ENCODE results near the gene LRP10.
"Not testable (repeated sequence)": the region's sequence is repeated elsewhere in the genome, so short reads cannot be mapped to it uniquely, and the experiment has no call there.

The LRP10 gene

GRCh38 chr14:22843123-22843925 is 28.2 kb upstream of the LRP10 start:
- DNase-seq, result no peak

GRCh38 chr14:22844221-22845102 is 27.1 kb upstream of the LRP10 start:
- no peak for DNase-seq

- no peak for DNase-seq
Measured at GRCh38 chr14:22845103-22845394, 26.5 kb upstream of the LRP10 start.

DNA sequence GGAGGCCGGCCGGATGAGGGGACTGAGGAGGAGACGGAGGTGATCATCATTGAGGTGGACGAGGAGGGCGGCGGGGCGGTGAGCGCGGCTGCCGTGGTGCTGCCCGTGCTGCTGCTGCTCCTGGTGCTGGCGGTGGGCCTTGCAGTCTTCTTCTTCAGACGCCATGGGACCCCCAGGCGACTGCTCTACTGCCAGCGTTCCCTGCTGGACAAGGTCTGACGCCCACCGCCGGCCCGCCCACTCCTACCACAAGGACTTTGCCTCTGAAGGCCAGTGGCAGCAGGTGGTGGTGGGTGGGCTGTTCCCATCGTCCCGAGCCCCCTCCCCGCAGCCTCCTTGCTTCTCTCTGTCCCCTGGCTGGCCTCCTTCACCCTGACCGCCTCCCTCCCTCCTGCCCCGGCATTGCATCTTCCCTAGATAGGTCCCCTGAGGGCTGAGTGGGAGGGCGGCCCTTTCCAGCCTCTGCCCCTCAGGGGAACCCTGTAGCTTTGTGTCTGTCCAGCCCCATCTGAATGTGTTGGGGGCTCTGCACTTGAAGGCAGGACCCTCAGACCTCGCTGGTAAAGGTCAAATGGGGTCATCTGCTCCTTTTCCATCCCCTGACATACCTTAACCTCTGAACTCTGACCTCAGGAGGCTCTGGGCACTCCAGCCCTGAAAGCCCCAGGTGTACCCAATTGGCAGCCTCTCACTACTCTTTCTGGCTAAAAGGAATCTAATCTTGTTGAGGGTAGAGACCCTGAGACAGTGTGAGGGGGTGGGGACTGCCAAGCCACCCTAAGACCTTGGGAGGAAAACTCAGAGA is 25.5 kb upstream of the LRP10 start:
- no peak for DNase-seq

- DNase-seq, result no peak
Measured at GRCh38 chr14:22846811-22847307, 24.7 kb upstream of the LRP10 start.

- DNase-seq, result no peak
Measured at GRCh38 chr14:22847661-22848341, 23.7 kb upstream of the LRP10 start.

DNA sequence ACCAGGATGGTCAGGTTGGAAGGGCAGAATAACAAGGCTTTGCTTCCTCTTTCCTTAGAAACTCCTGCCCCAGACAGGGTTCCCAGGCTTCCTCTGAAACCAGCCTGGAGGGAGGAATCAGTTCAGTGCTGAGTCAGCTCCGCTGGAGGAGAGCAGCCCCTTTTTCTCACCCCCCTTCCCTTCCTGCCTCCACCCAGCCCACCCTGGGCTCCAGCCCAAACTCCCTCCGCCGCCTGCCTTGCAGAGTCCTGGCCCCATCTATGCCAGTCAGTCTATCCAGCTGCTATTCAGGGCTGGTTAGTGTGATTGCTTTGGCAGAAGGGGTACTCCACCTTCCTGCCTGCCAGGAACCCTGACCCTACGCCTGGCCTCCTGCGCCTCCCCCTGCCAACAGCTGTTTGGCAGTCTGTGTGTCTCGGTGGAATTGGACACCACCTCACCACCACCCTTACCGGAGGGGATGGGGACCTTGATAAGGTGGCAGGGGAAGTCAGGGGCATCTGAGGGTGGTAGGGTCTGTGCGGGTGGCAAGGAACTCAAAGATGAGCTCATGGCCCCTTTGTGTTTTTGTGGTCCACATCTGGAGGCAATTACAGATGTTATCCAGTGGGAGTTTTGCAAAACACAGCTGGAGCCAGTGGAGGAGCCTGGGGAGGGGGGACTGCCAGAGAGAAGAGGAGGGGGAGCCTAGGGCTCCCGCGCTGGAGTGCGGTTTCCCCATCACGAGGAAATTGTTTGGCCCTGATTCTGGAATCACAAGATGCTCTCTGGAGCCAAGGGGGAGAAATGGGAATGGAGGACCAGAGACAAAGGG is 23.0 kb upstream of the LRP10 start:
- no peak for DNase-seq

DNA sequence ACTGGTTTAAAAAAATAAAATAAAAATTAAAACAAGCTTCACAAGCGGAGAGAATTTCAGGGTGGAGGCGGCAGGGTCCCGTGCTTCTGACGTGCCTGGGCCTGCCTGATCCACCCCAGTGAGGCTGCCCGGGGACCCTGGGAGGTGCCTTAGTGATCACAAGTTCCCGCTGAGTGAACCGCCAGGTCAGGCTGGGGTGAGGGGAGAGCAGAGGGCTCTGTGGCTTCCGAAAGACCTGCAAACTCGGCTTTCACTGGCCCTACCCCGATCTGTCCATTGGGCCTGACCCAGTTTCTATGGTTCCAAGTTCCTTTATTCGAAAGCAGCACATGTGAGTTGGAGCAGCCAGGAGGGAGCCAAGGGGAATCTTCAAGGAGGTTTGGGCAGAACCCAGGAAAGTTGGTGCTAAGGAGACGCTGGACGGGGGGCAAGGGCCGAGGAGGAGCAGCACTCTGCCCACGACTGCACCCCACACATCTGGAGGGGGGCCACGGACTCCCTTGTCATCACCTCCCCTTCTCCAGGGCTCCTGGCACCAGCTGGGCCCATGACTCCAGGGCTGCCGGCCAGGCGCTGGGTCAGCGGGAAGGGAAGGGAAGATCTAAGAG is 22.2 kb upstream of the LRP10 start:
- no peak for DNase-seq

GRCh38 chr14:22850944-22851764 is 20.4 kb upstream of the LRP10 start:
- no peak for DNase-seq

GRCh38 chr14:22852178-22852577 is 19.4 kb upstream of the LRP10 start:
- DNase-seq, result not testable (repeated sequence)

DNA sequence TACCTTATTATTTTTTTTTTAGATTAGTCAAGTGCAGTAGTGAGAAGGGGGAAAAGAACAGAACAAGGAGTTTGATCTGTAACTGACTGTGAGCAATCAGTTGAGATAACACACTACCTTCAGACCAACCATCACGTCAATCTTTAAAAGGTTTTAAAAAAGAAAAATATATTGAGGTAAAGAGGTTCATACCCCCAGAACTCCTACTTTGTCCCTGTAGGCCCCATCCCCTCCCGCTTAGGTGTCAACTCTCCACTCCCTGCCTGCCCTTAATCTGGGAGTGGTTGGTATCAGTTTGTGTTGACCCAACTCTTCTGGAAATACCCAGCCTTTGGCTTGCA is 19.0 kb upstream of the LRP10 start:
- DNase-seq, result no peak

GRCh38 chr14:22852940-22853767 is 18.4 kb upstream of the LRP10 start:
- DNase-seq, result peak; percentile 90

DNA sequence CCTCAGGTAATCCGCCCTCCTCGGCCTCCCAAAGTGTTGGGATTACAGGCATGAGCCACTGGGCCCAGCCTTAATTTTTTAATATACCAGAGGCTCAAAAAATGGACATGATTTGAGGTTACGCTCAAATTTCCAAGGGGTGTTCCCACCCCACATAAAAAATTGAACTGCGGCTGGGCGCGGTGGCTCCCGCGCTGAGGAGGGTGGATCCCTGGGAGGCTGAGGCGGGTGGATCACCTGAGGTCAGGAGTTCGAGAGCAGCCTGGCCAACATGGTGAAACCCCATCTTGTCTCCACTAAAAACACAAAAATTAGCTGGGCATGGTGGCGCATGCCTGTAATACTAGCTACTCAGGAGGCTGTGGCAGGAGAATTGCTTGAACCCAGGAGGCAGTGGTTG is 17.2 kb upstream of the LRP10 start:
- not testable (repeated sequence) for DNase-seq

DNA sequence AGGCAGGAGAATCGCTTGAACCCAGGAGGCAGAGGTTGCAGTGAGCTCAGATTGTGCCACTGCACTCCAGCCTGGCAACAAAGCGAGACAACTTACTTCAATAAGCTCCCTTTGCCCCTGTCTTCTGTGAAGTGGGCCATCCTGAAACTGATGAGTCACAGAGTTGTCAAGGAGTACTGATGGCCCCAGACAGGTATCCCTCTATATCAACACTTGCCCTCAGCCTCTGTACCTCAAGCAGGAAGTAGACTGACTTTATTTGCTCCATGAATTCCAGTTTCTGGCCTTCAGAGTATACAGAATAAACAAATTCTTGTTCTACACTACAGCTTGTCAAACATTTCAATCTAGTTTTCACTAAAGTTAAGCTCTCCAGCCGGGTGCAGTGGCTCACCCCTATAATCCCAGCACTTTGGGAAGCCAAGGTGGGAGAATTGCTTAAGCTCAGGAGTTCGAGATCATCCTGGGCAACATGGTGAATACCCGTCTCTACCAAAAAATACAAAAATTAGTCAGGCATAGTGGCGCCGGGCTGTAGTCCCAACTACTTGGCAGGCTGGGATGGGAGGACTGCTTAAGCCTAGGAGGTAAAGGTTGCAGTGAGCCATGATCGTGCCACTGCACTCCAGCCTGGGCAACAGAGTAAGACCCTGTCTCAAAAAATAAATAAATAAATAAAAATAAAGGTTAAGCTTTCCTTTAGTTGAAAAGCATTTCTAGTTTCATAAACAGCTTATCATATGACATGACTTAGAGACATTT is 16.4 kb upstream of the LRP10 start:
- no peak for DNase-seq

- no peak for DNase-seq
Measured at GRCh38 chr14:22856428-22856827, 15.1 kb upstream of the LRP10 start.

GRCh38 chr14:22860377-22860776 is 11.2 kb upstream of the LRP10 start:
- DNase-seq, result not testable (repeated sequence)

DNA sequence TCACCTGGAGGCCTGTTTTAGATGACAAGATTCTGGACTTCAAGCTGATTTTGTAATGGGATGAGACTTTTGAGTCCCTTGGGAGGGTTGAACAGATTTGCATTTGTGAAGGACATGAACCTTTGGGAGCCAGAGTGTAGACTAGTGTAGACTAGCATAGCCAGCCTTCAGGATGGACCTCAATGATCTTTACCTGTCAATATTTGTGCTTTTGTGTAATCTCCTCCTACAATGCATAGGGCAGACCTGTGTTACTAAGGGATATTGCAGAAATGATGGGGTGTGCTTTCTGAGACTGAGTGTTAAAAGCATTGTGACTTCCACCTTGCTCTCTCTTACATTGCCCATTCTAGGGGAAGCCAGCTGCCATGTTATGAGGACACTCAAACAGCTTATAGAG is 9.9 kb upstream of the LRP10 start:
- no peak for DNase-seq

DNA sequence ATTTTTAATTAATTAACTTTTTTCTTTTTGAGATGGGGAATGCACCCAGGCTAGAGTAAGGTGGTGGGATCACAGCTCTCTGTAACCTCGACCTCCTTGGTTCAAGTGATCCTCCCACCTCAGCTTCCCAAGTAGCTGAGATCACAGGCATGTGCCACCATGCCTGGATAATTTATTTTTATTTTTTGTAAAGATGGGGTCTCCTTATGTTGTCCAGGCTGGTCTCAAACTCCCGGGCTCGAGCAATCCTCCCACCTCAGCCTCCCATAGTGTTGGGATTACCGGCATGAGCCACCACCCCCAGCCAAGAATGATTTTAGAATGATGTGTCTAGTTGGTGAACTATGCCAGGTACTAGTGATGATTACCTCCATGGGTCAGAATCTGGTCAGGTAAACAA is 6.6 kb upstream of the LRP10 start:
- DNase-seq, result no peak

Data from CD4-positive, alpha-beta T cell treated with Interleukin-21 for 1 hour (primary cell).